GM18909 (cell line): ENCODE results near the gene TPGS1.

ENCODE experiments used
- ATAC-seq: cut with Tn5 transposase; IDR thresholded peaks from one replicate; pipeline ENCODE4 v1.9.1; 2021; ENCODE audit warnings: mild to moderate bottlenecking; ENCODE audit not compliant: unreplicated experiment, poor library complexity

The TPGS1 gene

DNA sequence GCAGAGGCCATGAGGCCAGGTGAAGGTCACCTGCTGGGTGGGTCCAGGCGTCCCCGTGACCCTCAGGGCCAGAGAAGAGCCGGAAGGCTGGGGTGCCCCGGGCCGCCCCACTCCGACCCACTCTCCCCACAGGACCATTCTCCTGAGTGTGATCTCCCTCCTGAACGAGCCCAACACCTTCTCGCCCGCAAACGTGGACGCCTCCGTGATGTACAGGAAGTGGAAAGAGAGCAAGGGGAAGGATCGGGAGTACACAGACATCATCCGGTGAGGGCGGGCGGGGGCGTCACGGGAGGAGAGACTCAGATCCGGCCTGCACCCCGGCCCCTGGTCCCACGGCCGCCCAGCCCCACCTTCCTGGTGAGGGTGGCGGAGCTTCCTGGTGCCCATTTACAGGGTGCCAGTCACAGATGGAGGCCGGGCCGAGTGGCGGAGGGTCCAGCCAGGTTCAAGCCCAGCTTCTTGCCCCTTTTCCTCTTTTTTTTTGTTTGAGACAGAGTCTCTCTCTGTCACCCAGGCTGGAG lies 29.6 kb downstream of the TPGS1 start:
- ATAC-seq, result no peak

- ATAC-seq, result no peak
Measured at GRCh38 chr19:538641-539428, 31.5 kb downstream of the TPGS1 start.

- no peak for ATAC-seq
Measured at GRCh38 chr19:539429-540030, 32.2 kb downstream of the TPGS1 start.

- ATAC-seq, result no peak
Measured at GRCh38 chr19:540867-541637, 33.8 kb downstream of the TPGS1 start.

- no peak for ATAC-seq
Measured at GRCh38 chr19:541699-542098, 34.4 kb downstream of the TPGS1 start.

DNA sequence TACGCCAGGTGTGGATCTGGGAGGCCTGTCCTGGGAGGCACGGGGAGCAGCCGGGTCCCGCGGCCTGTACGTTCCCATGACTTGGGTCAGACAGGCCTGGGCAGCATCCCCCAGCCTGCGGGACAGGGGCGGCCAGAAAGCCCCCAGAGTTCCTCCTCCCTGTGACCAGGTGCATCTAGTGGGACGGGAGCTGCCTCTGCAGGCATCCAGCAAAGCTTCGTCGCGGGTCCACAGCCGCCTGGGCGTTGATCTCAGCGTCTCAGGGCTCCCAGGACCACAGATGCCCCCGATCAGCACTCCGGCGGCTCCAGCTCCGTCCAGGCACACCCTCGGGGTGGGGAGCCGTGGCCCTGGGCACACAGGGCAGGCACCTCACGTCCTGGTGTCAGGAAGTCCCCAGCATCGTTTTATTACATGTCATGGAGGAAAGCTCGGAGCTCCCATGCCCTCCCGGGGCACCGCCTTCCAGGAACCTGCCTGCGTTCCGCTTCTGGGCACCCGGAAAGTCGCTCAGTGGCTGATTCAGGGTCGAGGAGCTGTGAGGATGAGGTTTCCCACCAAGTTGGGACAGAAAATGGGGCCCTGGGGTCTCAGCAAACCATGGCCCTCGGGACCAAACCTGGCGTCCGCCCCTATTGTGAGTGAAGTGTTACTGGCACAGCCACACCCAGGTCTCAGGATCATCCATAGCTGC lies 35.0 kb downstream of the TPGS1 start:
- no peak for ATAC-seq

DNA sequence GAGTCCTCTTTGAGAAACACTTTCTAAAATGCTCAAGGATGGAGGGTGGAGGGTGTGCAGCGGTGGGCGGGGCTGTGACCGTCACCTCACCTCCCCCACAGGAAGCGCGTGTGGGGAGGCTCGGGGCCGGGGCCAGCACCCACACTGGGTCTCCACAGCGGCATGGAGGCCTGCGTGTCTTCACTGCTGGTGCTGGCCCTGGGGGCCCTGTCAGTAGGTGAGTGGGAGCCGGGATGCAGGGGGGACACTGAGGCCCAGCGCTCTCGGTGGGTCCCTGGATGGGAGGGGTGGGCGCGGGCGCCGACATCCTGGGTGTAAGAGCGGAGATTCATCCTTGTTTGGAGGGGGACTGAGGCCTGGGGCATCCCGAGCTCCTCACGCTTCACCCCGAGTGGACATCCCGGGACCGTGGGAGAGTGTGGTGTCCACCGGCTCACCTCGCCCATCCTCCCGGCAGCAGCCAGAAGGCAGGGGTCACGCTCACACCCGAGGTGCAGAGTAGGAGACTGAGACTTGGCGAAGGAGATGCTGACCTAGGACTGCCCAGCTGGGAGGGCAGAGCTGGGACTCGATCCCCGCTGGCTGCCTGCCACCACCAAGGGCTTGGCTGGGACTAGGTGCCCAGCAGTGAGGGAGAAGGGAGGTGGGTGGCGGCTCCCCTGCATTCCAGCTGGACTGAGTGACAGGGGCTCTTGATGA lies 36.8 kb downstream of the TPGS1 start, which contains the start of gene GZMM:
GZMM (plus strand) TSS at position 144 of the 699 bp plus-strand sequence; CDS start at position 163, 19 bp downstream.
- ATAC-seq, result no peak

GRCh38 chr19:547117-547516 lies 39.8 kb downstream of the TPGS1 start:
- no peak for ATAC-seq

GRCh38 chr19:547836-548720 lies 40.8 kb downstream of the TPGS1 start:
- no peak for ATAC-seq

GRCh38 chr19:548886-549830 lies 41.9 kb downstream of the TPGS1 start:
- no peak for ATAC-seq

- no peak for ATAC-seq
Measured at GRCh38 chr19:554817-555216, 47.5 kb downstream of the TPGS1 start.

- no peak for ATAC-seq
Measured at GRCh38 chr19:555474-555808, 48.1 kb downstream of the TPGS1 start.

GRCh38 chr19:556611-557382 lies 49.5 kb downstream of the TPGS1 start:
- ATAC-seq, result no peak

GRCh38 chr19:558770-559439 lies 51.6 kb downstream of the TPGS1 start:
- ATAC-seq, result no peak

- ATAC-seq, result no peak
Measured at GRCh38 chr19:560121-560520, 52.8 kb downstream of the TPGS1 start.

DNA sequence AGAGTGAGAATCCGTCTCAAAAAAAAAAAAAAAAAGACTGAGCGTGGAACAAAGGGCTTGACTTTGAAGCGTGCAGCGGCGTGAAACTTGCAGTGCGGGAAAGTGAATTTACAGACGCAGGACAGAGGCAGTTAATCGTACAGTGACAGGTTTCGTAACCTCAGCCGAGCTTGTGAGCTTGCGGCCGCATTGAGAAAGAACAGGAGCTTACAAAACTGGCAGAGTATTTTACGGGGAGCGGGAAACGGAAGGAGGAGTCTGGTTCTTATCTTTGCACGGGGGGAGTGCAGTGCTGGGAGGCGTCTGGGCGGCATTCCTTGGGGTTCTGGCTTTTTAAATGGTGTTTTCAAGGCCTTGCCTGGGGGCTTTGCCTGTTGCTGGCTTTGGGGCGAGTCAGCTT lies 59.1 kb downstream of the TPGS1 start:
- ATAC-seq, result no peak

DNA sequence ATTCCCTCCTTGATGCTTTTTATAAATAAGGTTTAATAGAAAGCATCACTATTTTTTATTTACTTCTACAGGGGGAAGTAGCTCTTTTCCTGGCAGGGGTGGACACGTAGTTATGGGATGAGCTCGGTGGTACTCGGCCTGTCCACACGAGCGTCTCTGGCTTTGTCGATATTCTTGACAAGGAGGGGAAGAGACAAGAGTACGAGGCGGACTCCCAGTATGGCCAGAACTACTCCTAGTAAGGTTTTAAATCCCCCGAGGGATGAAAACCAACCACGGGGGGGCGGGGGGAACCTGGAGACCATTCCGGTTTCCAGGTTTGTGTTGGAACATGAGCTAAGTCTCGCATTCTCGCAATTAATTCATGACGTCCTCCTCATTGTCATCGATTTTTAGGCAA lies 59.5 kb downstream of the TPGS1 start:
- no peak for ATAC-seq
